IMR-90 (cell line): ENCODE results near the gene RBM45. TPM values are rescaled to one million over a fixed set of nuclear protein-coding genes. Genes with fewer than 3 reads are reported as not detected.

Source experiments
- ATAC-seq: fragments of 200-7000 bp; cut with Tn5 transposase; 2 replicates; pipeline ENCODE4 v1.9.1; 2020; ENCODE audit warnings: low read depth, mild to moderate bottlenecking, moderate library complexity
- BruUV-seq: library from RNA; stranded (reverse); fragments of 400-500 nt; replicated peaks from 2 replicates; lab custom pipeline; 2021; lab: Mats Ljungman, UMichigan
- CTCF ChIA-PET: fragments of 300-600 bp; formaldehyde crosslinking; extraction: SDS; loops from one replicate; lab custom pipeline; 2021; ENCODE audit warnings: antibody characterized with exemption; lab: Yijun Ruan, JAX
- POLR2A ChIA-PET: fragments of 300-600 bp; sonication (Branson Sonifier 250); formaldehyde crosslinking; loops from one replicate; lab custom pipeline; 2022; ENCODE audit warnings: antibody characterized with exemption; ENCODE audit not compliant: unreplicated experiment; lab: Charles Lee
- DNase-seq: peaks from one replicate; pipeline ENCODE4 v3.0.0; 2013
- H2AFZ ChIP-seq: replicated peaks from 2 replicates; pipeline ENCODE3; 2013; ENCODE audit warnings: low read length, mild to moderate bottlenecking; ENCODE audit not compliant: poor library complexity
- H2AK5ac ChIP-seq: 2 replicates; pipeline ENCODE4 v1.6.1; 2013; ENCODE audit warnings: low read depth, low read length, inconsistent platforms
- H2AK9ac ChIP-seq: replicated peaks from 2 replicates; pipeline ENCODE3; 2013; ENCODE audit warnings: mild to moderate bottlenecking, low read depth, low read length, moderate library complexity; ENCODE audit not compliant: poor library complexity
- H2BK120ac ChIP-seq: 2 replicates; pipeline ENCODE4 v1.6.1; 2013; ENCODE audit warnings: low read depth, low read length, inconsistent platforms
- H2BK15ac ChIP-seq: 3 replicates; pipeline ENCODE4 v1.6.1; 2013; ENCODE audit warnings: low read depth, low read length, inconsistent platforms
- H2BK20ac ChIP-seq: 2 replicates; pipeline ENCODE4 v1.6.1; 2013; ENCODE audit warnings: low read depth, mild to moderate bottlenecking, inconsistent platforms, low read length, moderate library complexity
- H2BK5ac ChIP-seq: 2 replicates; pipeline ENCODE4 v1.6.1; 2013; ENCODE audit warnings: mild to moderate bottlenecking, low read depth, low read length, inconsistent platforms; ENCODE audit not compliant: poor library complexity, severe bottlenecking
- H3K14ac ChIP-seq: replicated peaks from 2 replicates; pipeline ENCODE4 v1.6.1; 2013; ENCODE audit warnings: low read depth, low read length, inconsistent platforms
- H3K18ac ChIP-seq: 2 replicates; pipeline ENCODE4 v1.6.1; 2013; ENCODE audit warnings: low read depth, low read length, control low read depth
- H3K23ac ChIP-seq: 2 replicates; pipeline ENCODE4 v1.6.1; 2013; ENCODE audit warnings: low read depth, low read length, inconsistent platforms
- H3K27ac ChIP-seq: 2 replicates; pipeline ENCODE4 v1.5.1; 2013; ENCODE audit warnings: mild to moderate bottlenecking, control low read depth, low read length; ENCODE audit not compliant: insufficient read depth
- H3K27me3 ChIP-seq: 2 replicates; pipeline ENCODE4 v1.6.1; 2013; ENCODE audit warnings: low read length; ENCODE audit not compliant: control insufficient read depth, insufficient read depth
- H3K36me3 ChIP-seq: 2 replicates; pipeline ENCODE4 v1.6.1; 2013; ENCODE audit warnings: low read length, mixed read lengths; ENCODE audit not compliant: control insufficient read depth, insufficient read depth
- H3K4ac ChIP-seq: 2 replicates; pipeline ENCODE4 v1.6.1; 2013; ENCODE audit warnings: low read depth, low read length, inconsistent platforms
- H3K4me1 ChIP-seq: 2 replicates; pipeline ENCODE4 v1.6.1; 2013; ENCODE audit warnings: low read length, mixed read lengths; ENCODE audit not compliant: control insufficient read depth, insufficient read depth
- H3K4me2 ChIP-seq: 2 replicates; pipeline ENCODE4 v1.6.1; 2013; ENCODE audit warnings: low read depth, mild to moderate bottlenecking, control low read depth, low read length, moderate library complexity
- H3K4me3 ChIP-seq: 2 replicates; pipeline ENCODE4 v1.5.1; 2013; ENCODE audit warnings: low read depth, mild to moderate bottlenecking, control low read depth, low read length, moderate library complexity; ENCODE audit not compliant: insufficient read depth
- H3K56ac ChIP-seq: 2 replicates; pipeline ENCODE4 v1.6.1; 2013; ENCODE audit warnings: low read length, inconsistent platforms; ENCODE audit not compliant: insufficient read depth; ENCODE audit errors: extremely low read depth
- H3K79me1 ChIP-seq, 2 experiments: 2 replicates each; pipeline ENCODE4 v1.6.1; 2013; ENCODE audit warnings: low read length in 2 of 2, inconsistent platforms in 1 of 2, low read depth in 1 of 2
- H3K9ac ChIP-seq: 2 replicates; pipeline ENCODE4 v1.6.1; 2013; ENCODE audit warnings: low read depth, low read length, control low read depth
- H3K9me1 ChIP-seq: 2 replicates; pipeline ENCODE4 v1.6.1; 2013; ENCODE audit warnings: low read length, inconsistent platforms; ENCODE audit not compliant: insufficient read depth
- H3K9me3 ChIP-seq: 2 replicates; pipeline ENCODE4 v1.6.1; 2013; ENCODE audit warnings: low read length; ENCODE audit not compliant: control insufficient read depth, insufficient read depth
- H4K20me1 ChIP-seq: 2 replicates; pipeline ENCODE4 v1.6.1; 2013; ENCODE audit warnings: low read length, inconsistent platforms; ENCODE audit not compliant: insufficient read depth
- H4K5ac ChIP-seq: 2 replicates; pipeline ENCODE4 v1.6.1; 2013; ENCODE audit warnings: mild to moderate bottlenecking, low read depth, low read length, control low read depth
- H4K8ac ChIP-seq, 2 experiments: 2 replicates each; pipeline ENCODE4 v1.6.1; 2013; ENCODE audit warnings: low read depth in 2 of 2, low read length in 2 of 2, control low read depth in 1 of 2, inconsistent platforms in 1 of 2
- H4K91ac ChIP-seq: 2 replicates; pipeline ENCODE4 v1.6.1; 2013; ENCODE audit warnings: low read depth, low read length, inconsistent platforms; ENCODE audit not compliant: insufficient read depth
- BHLHE40 ChIP-seq: fragments of 150-350 bp; IDR thresholded peaks from 2 replicates; pipeline ENCODE4 v1.6.1; 2016; ENCODE audit warnings: mild to moderate bottlenecking, low read depth, low read length
- CEBPB ChIP-seq: IDR thresholded peaks from 2 replicates; pipeline ENCODE4 v1.6.1; 2012; ENCODE audit warnings: low read depth, low read length, improper control_type of control experiment
- CHD1 ChIP-seq: IDR thresholded peaks from 2 replicates; pipeline ENCODE4 v1.6.1; 2012; ENCODE audit warnings: low read depth, low read length, improper control_type of control experiment
- FOS ChIP-seq: fragments of 150-350 bp; IDR thresholded peaks from 2 replicates; pipeline ENCODE4 v1.6.1; 2016; ENCODE audit warnings: low read depth, low read length
- MAFK ChIP-seq: IDR thresholded peaks from 2 replicates; pipeline ENCODE4 v1.6.1; 2012; ENCODE audit warnings: low read depth, low read length, improper control_type of control experiment
- MAZ ChIP-seq: IDR thresholded peaks from 2 replicates; pipeline ENCODE4 v1.6.1; 2012; ENCODE audit warnings: low read depth, mild to moderate bottlenecking, low read length, improper control_type of control experiment, moderate library complexity, borderline replicate concordance
- MXI1 ChIP-seq: IDR thresholded peaks from 2 replicates; pipeline ENCODE4 v1.6.1; 2012; ENCODE audit warnings: low read depth, mild to moderate bottlenecking, low read length, moderate library complexity, borderline replicate concordance
- RAD21 ChIP-seq: IDR thresholded peaks from 2 replicates; pipeline ENCODE4 v1.6.1; 2012; ENCODE audit warnings: low read length, improper control_type of control experiment
- RCOR1 ChIP-seq: IDR thresholded peaks from 2 replicates; pipeline ENCODE4 v1.6.1; 2012; ENCODE audit warnings: mild to moderate bottlenecking, low read length, improper control_type of control experiment; ENCODE audit not compliant: insufficient replicate concordance
- RFX5 ChIP-seq: IDR thresholded peaks from 2 replicates; pipeline ENCODE4 v1.8.0; 2012; ENCODE audit warnings: low read depth, mild to moderate bottlenecking, low read length, moderate library complexity
- SMC3 ChIP-seq: fragments of 150-350 bp; IDR thresholded peaks from 2 replicates; pipeline ENCODE4 v1.6.1; 2016; ENCODE audit warnings: low read depth, mild to moderate bottlenecking, antibody characterized with exemption, low read length, moderate library complexity
- WGBS, 2 experiments: methylation state at CpG; one replicate each; pipeline versions ENCODE4 v1.1.5 to v1.1.7; 2013; ENCODE audit warnings: missing lambda C conversion rate in 2 of 2; ENCODE audit not compliant: insufficient read length in 1 of 2; ENCODE audit errors: extremely low coverage in 2 of 2; 5-methylcytosine and 5-hydroxymethylcytosine counted together
- dilution Hi-C: fragments of 300-500 bp; cut with HindIII; formaldehyde crosslinking; loops from one replicate; pipeline ENCODE4 v1.14.3; 2018; ENCODE audit warnings: low sequenced_read_pairs; ENCODE audit not compliant: unreplicated experiment
- in situ Hi-C: fragments of 300-500 bp; cut with MboI; formaldehyde crosslinking; loops from 3 replicates; pipeline ENCODE4 v1.14.3; 2019; ENCODE audit warnings: low sequenced_read_pairs, inconsistent platforms, mixed read lengths
- intact Hi-C: fragments of 100-400 bp; cut with micrococcal nuclease; formaldehyde crosslinking; loops from 2 replicates; pipeline ENCODE4 v1.10.0; 2022
- polyA plus RNA-seq, 3 experiments: library from polyadenylated mRNA; depleted of rRNA; stranded (reverse); fragments of >200 nt; gene quantifications; 2 replicates each; pipeline ENCODE4 v1.2.3, GENCODE V29; 2012; ENCODE audit warnings: low replicate concordance in 1 of 3
- total RNA-seq: library from RNA; depleted of rRNA; stranded (reverse); fragments of >200 nt; gene quantifications from 2 replicates; pipeline ENCODE4 v1.2.3, GENCODE V29; 2012
- TF ChIP-seq, protein P1 (sequence below): fragments of 150-350 bp; IDR thresholded peaks from 2 replicates; pipeline ENCODE4 v1.6.1; 2016; ENCODE audit warnings: low read depth, mild to moderate bottlenecking, low read length, moderate library complexity, borderline replicate concordance
- TF ChIP-seq, protein P2 (sequence below): conservative IDR thresholded peaks from 2 replicates; pipeline ENCODE4 v1.5.1; 2012; ENCODE audit warnings: mild to moderate bottlenecking, low read depth, low read length, improper control_type of control experiment
- TF ChIP-seq, protein P3 (sequence below): fragments of 150-350 bp; IDR thresholded peaks from 2 replicates; pipeline ENCODE4 v1.6.1; 2017; ENCODE audit warnings: mild to moderate bottlenecking, antibody characterized with exemption, low read length, low read depth

Gene RBM45
- total and polyA plus RNA-seq, 2 of the 4 experiments (the other 2 are of a cell fraction): 10.3 to 17.9 TPM

DNA sequence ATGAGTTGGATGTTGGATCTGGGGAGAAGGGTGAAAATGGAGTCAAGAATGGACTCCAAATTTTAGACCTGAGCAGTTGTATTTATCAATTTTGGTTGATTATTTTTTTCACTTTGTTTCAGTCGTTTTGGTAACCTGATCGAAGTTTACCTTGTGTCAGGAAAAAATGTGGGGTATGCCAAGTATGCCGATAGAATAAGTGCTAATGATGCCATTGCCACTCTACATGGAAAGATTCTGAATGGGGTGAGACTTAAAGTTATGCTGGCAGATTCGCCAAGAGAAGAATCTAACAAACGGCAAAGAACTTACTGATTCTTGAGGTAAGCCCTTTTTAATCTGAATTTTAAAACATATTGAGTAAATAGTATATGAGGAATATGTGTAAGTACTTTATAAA, 13.6 kb downstream of the RBM45 start:
- no peak overlapping the region for H3K4ac ChIP-seq
- no peaks in the 10 kb centered on the region for H3K27me3 ChIP-seq
- H3K4me2 ChIP-seq: no peak overlapping the region
- H3K9ac ChIP-seq: no peak overlapping the region
- H4K5ac ChIP-seq: no peak overlapping the region
- ChIA-PET CTCF (no interaction called here), POLR2A (no interaction called here)
- 67% methylated on average over 1 of the region's 5 CpGs; no CpG with 5 or more reads in 1 of the 2 experiments for WGBS, 2 experiments
- no peak overlapping the region for H4K91ac ChIP-seq
- H3K14ac ChIP-seq: no peak overlapping the region
- no peak overlapping the region for H2BK5ac ChIP-seq
- H3K4me3 ChIP-seq: no peak overlapping the region
- H3K23ac ChIP-seq: no peak overlapping the region
- no peak overlapping the region for H2AK5ac ChIP-seq
- dilution Hi-C loops (no loop called here), intact Hi-C loops (no loop called here), in situ Hi-C loops (no loop called here)
- H3K56ac ChIP-seq: no peak overlapping the region
- no peak overlapping the region for H2BK120ac ChIP-seq
- no peak overlapping the region for H3K27ac ChIP-seq
- H4K20me1 ChIP-seq: no peaks in the 10 kb centered on the region
- H3K9me3 ChIP-seq: no peaks in the 10 kb centered on the region
- H3K4me1 ChIP-seq: peaks cover 5% of the 10 kb centered on the region
- no TSS peak for BruUV-seq
- H4K8ac ChIP-seq: no peak overlapping the region
- no peak overlapping the region for H2BK20ac ChIP-seq
- H2AFZ ChIP-seq: no peak overlapping the region
- no peak for TF ChIP-seq SMC3
- TF ChIP-seq, protein P1, sequence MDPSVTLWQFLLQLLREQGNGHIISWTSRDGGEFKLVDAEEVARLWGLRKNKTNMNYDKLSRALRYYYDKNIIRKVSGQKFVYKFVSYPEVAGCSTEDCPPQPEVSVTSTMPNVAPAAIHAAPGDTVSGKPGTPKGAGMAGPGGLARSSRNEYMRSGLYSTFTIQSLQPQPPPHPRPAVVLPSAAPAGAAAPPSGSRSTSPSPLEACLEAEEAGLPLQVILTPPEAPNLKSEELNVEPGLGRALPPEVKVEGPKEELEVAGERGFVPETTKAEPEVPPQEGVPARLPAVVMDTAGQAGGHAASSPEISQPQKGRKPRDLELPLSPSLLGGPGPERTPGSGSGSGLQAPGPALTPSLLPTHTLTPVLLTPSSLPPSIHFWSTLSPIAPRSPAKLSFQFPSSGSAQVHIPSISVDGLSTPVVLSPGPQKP: no peak
- no peak for TF ChIP-seq MAZ
- TF ChIP-seq RAD21: no peak
- no peak for TF ChIP-seq FOS
- TF ChIP-seq, protein P2, sequence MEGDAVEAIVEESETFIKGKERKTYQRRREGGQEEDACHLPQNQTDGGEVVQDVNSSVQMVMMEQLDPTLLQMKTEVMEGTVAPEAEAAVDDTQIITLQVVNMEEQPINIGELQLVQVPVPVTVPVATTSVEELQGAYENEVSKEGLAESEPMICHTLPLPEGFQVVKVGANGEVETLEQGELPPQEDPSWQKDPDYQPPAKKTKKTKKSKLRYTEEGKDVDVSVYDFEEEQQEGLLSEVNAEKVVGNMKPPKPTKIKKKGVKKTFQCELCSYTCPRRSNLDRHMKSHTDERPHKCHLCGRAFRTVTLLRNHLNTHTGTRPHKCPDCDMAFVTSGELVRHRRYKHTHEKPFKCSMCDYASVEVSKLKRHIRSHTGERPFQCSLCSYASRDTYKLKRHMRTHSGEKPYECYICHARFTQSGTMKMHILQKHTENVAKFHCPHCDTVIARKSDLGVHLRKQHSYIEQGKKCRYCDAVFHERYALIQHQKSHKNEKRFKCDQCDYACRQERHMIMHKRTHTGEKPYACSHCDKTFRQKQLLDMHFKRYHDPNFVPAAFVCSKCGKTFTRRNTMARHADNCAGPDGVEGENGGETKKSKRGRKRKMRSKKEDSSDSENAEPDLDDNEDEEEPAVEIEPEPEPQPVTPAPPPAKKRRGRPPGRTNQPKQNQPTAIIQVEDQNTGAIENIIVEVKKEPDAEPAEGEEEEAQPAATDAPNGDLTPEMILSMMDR: no peak
- no peak for TF ChIP-seq RFX5
- TF ChIP-seq MXI1: no peak
- TF ChIP-seq MAFK: no peak
- TF ChIP-seq, protein P3, sequence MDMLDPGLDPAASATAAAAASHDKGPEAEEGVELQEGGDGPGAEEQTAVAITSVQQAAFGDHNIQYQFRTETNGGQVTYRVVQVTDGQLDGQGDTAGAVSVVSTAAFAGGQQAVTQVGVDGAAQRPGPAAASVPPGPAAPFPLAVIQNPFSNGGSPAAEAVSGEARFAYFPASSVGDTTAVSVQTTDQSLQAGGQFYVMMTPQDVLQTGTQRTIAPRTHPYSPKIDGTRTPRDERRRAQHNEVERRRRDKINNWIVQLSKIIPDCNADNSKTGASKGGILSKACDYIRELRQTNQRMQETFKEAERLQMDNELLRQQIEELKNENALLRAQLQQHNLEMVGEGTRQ: no peak
- TF ChIP-seq RCOR1: no peak
- TF ChIP-seq CHD1: no peak
- TF ChIP-seq CEBPB: no peak
- no peak for TF ChIP-seq BHLHE40
- H3K79me1 ChIP-seq: no peaks in the 10 kb centered on the region
- DNase-seq: no peak
- H3K18ac ChIP-seq: no peak overlapping the region
- no peak for ATAC-seq
- H2AK9ac ChIP-seq: no peak overlapping the region
- no peaks in the 10 kb centered on the region for H3K9me1 ChIP-seq
- H3K36me3 ChIP-seq: peaks cover 8% of the 10 kb centered on the region
- H2BK15ac ChIP-seq: no peak overlapping the region
